Hepatocyte (in vitro differentiated cells): ENCODE results near the gene ZNF469.

Experiments used
- EZH2 ChIP-seq: fragments of 200-600 bp; sonication (generic); IDR thresholded peaks from 2 replicates; pipeline ENCODE4 v1.6.1; 2016; ENCODE audit warnings: antibody characterized with exemption, mild to moderate bottlenecking, borderline replicate concordance
- TF ChIP-seq, protein P1 (sequence below): fragments of 200-600 bp; sonication (generic); IDR thresholded peaks from 2 replicates; pipeline ENCODE4 v1.5.1; 2016; ENCODE audit warnings: antibody characterized with exemption, mild to moderate bottlenecking; ENCODE audit not compliant: poor library complexity

DNA sequence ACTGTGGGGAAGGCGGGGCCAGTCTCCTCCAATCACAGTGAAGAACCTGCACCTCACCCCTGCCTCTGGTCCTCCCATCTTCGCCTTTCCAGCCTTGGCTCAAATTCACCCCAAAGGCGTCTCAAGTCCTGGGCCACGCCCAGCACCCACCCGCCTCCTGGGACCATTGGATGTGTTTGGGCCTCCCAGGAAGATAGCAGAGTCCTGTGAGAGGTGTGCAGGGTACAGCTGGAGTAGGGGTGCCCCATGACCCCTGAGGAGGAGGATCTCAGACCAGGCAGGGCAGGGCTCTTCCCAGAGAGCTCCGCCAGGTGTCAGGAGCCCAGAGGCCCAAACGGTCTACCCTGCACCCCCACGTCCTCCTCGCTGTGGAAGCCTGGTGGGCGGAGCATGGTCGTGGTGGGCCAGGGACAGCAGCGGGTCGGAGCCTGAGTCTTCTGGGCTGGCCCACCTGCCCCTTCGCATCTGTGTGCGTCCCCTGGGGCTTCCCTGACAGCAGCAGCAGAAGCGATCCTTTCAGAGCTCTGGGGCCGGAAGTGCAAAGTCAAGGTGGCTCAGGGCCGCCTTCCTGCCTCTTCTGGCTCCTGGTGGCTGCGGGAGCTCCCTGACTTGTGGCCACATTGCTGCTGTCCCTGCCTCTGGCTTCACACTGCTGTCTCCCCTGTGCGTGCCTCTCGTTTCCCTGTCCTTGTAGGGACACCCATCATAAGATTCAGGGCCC, 34.9 kb upstream of the ZNF469 start:
- TF ChIP-seq, protein P1, sequence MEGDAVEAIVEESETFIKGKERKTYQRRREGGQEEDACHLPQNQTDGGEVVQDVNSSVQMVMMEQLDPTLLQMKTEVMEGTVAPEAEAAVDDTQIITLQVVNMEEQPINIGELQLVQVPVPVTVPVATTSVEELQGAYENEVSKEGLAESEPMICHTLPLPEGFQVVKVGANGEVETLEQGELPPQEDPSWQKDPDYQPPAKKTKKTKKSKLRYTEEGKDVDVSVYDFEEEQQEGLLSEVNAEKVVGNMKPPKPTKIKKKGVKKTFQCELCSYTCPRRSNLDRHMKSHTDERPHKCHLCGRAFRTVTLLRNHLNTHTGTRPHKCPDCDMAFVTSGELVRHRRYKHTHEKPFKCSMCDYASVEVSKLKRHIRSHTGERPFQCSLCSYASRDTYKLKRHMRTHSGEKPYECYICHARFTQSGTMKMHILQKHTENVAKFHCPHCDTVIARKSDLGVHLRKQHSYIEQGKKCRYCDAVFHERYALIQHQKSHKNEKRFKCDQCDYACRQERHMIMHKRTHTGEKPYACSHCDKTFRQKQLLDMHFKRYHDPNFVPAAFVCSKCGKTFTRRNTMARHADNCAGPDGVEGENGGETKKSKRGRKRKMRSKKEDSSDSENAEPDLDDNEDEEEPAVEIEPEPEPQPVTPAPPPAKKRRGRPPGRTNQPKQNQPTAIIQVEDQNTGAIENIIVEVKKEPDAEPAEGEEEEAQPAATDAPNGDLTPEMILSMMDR, result no peak
- TF ChIP-seq EZH2, result no peak
